GM04503 (cell line): Measurements from ENCODE around the gene ASPHD1.
"Not testable (repeated sequence)": the region's sequence is repeated elsewhere in the genome, so short reads cannot be mapped to it uniquely, and the experiment has no call there.

Experiments
- DNase-seq: peaks from one replicate; pipeline ENCODE4 v3.0.0-alpha.2; 2012; ENCODE audit warnings: low read depth

The ASPHD1 gene

GRCh38 chr16:29900102-29900887 is at the start of gene ASPHD1:
ASPHD1 (plus strand) TSS chr16:29900488; CDS start chr16:29900972, 484 bp downstream.
- peak; percentile 29 for DNase-seq

- DNase-seq = no peak
Observed at GRCh38 chr16:29850998-29851397, 49.3 kb upstream of the ASPHD1 start.

- peak; percentile 54 for DNase-seq
Observed at GRCh38 chr16:29852654-29853053, 47.6 kb upstream of the ASPHD1 start.

- no peak for DNase-seq
Observed at GRCh38 chr16:29854520-29855100, 45.7 kb upstream of the ASPHD1 start.

- peak; percentile 88 for DNase-seq
Observed at GRCh38 chr16:29857133-29857760, 43.0 kb upstream of the ASPHD1 start.

GRCh38 chr16:29858149-29858849 is 42.0 kb upstream of the ASPHD1 start:
- no peak for DNase-seq

GRCh38 chr16:29858974-29859373 is 41.3 kb upstream of the ASPHD1 start:
- DNase-seq = no peak

- DNase-seq = no peak
Observed at GRCh38 chr16:29860218-29860617, 40.1 kb upstream of the ASPHD1 start.

- no peak for DNase-seq
Observed at GRCh38 chr16:29862383-29862883, 37.9 kb upstream of the ASPHD1 start.

- peak; percentile 77 for DNase-seq
Observed at GRCh38 chr16:29862884-29863668, 37.2 kb upstream of the ASPHD1 start, which contains the start of gene CDIPT. CDIPT (minus strand) TSS chr16:29863226; CDS start chr16:29862857, 369 bp downstream.

GRCh38 chr16:29863669-29863984 is 36.7 kb upstream of the ASPHD1 start:
- DNase-seq = no peak

- DNase-seq = no peak
Observed at GRCh38 chr16:29864205-29864604, 36.1 kb upstream of the ASPHD1 start.

- DNase-seq = no peak
Observed at GRCh38 chr16:29868396-29869009, 31.8 kb upstream of the ASPHD1 start.

GRCh38 chr16:29869067-29869466 is 31.2 kb upstream of the ASPHD1 start:
- not testable (repeated sequence) for DNase-seq

- DNase-seq = no peak
Observed at GRCh38 chr16:29871822-29872546, 28.3 kb upstream of the ASPHD1 start.

GRCh38 chr16:29873319-29873718 is 27.0 kb upstream of the ASPHD1 start:
- DNase-seq = no peak

- DNase-seq = no peak
Observed at GRCh38 chr16:29875206-29875605, 25.1 kb upstream of the ASPHD1 start.

- DNase-seq = no peak
Observed at GRCh38 chr16:29876217-29876593, 24.1 kb upstream of the ASPHD1 start.

GRCh38 chr16:29876594-29877249 is 23.6 kb upstream of the ASPHD1 start:
- DNase-seq = no peak
